ENCODE measurements around the gene BUD31. TPM values are rescaled to one million over a fixed set of nuclear protein-coding genes. Genes with fewer than 3 reads are reported as not detected.

BUD31 gene
- total RNA-seq, 1 donor: 124 TPM

GRCh38 chr7:99448855-99449254, 40.1 kb downstream of the BUD31 start:
- H3K4me1 ChIP-seq (ENCODE audit: insufficient read depth, low read length): no peaks in the 10 kb centered on the region
- no peaks in the 10 kb centered on the region for H3K27me3 ChIP-seq (ENCODE audit: insufficient read depth, low read length)
- peaks cover 13% of the 10 kb centered on the region for H4K20me1 ChIP-seq (ENCODE audit: insufficient read depth, low read length)
- TF ChIP-seq, protein P1, sequence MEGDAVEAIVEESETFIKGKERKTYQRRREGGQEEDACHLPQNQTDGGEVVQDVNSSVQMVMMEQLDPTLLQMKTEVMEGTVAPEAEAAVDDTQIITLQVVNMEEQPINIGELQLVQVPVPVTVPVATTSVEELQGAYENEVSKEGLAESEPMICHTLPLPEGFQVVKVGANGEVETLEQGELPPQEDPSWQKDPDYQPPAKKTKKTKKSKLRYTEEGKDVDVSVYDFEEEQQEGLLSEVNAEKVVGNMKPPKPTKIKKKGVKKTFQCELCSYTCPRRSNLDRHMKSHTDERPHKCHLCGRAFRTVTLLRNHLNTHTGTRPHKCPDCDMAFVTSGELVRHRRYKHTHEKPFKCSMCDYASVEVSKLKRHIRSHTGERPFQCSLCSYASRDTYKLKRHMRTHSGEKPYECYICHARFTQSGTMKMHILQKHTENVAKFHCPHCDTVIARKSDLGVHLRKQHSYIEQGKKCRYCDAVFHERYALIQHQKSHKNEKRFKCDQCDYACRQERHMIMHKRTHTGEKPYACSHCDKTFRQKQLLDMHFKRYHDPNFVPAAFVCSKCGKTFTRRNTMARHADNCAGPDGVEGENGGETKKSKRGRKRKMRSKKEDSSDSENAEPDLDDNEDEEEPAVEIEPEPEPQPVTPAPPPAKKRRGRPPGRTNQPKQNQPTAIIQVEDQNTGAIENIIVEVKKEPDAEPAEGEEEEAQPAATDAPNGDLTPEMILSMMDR (IDR thresholded peaks at IDR 0.05; ENCODE audit: extremely low read depth, low read depth, low read length): no peak
- H3K79me2 ChIP-seq (ENCODE audit: insufficient read depth, low read length): peaks cover 34% of the 10 kb centered on the region
- no peaks in the 10 kb centered on the region for H3K9me3 ChIP-seq (ENCODE audit: low read depth, low read length)
- peaks cover 57% of the 10 kb centered on the region for H3K36me3 ChIP-seq (ENCODE audit: insufficient read depth, low read length)
- no peak overlapping the region for H2AFZ ChIP-seq (ENCODE audit: low read length)
- no peak overlapping the region for H3K4me3 ChIP-seq (ENCODE audit: insufficient read depth, low read length)
- no peak overlapping the region for H3K4me2 ChIP-seq (ENCODE audit: insufficient read depth, low read length)
- DNase-seq (ENCODE audit: insufficient read length, low spot score, missing footprints): no peak
- H3K27ac ChIP-seq (ENCODE audit: low read depth, low read length): no peak overlapping the region

DNA sequence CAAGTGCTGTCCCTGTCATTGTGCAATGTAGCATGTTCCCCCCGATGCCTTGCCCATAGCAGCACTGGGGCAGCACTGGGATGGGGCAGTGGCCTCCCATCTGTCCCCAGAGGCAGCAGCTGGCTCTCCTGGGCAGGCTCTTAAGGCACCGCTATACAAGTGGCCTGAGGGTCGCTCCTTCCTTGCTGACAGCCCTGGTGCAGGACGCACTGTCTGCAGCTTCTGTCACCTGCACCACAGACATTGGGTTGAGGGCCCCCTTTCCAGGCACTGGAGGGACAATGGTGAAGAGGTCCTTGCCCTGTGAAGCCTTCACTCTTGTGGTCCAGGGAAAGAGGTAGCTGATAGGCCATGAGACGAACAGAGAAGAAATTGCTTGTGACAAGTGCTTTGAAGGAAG, 40.6 kb downstream of the BUD31 start:
- H2AFZ ChIP-seq (ENCODE audit: low read length): no peak overlapping the region
- no peak overlapping the region for H3K4me3 ChIP-seq (ENCODE audit: insufficient read depth, low read length)
- H3K4me1 ChIP-seq (ENCODE audit: insufficient read depth, low read length): no peaks in the 10 kb centered on the region
- peak; percentile 56 for DNase-seq (ENCODE audit: insufficient read length, low spot score, missing footprints)
- peaks cover 60% of the 10 kb centered on the region for H3K36me3 ChIP-seq (ENCODE audit: insufficient read depth, low read length)
- TF ChIP-seq, protein P1 (IDR thresholded peaks at IDR 0.05; ENCODE audit: extremely low read depth, low read depth, low read length): no peak
- peaks cover 12% of the 10 kb centered on the region for H4K20me1 ChIP-seq (ENCODE audit: insufficient read depth, low read length)
- no peaks in the 10 kb centered on the region for H3K27me3 ChIP-seq (ENCODE audit: insufficient read depth, low read length)
- H3K4me2 ChIP-seq (ENCODE audit: insufficient read depth, low read length): no peak overlapping the region
- peaks cover 36% of the 10 kb centered on the region for H3K79me2 ChIP-seq (ENCODE audit: insufficient read depth, low read length)
- H3K27ac ChIP-seq (ENCODE audit: low read depth, low read length): no peak overlapping the region
- no peaks in the 10 kb centered on the region for H3K9me3 ChIP-seq (ENCODE audit: low read depth, low read length)

DNA sequence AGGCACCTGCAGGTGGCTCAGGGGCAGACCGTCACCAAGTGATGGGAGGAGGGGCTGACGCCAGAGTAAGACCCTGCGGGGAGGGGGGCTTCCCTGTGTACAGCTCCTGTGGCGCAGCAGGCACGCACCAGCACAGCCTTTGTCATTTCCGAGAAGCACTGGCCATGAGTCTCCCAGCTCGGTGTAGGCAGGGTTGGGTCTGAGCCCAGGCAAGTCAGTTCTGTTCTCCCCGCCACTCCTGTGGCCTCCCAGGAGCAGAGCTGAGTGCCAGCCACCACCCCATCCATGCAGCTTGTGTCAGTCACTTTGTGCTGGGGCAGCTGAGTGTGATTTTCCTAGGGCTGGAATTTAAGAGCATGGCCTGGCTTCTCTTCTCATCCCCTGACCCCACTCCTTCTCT, 43.2 kb downstream of the BUD31 start:
- no peaks in the 10 kb centered on the region for H3K27me3 ChIP-seq (ENCODE audit: insufficient read depth, low read length)
- peak; percentile 29 for DNase-seq (ENCODE audit: insufficient read length, low spot score, missing footprints)
- no peaks in the 10 kb centered on the region for H3K9me3 ChIP-seq (ENCODE audit: low read depth, low read length)
- no peak overlapping the region for H3K4me3 ChIP-seq (ENCODE audit: insufficient read depth, low read length)
- no peak overlapping the region for H2AFZ ChIP-seq (ENCODE audit: low read length)
- no peak overlapping the region for H3K4me2 ChIP-seq (ENCODE audit: insufficient read depth, low read length)
- peaks cover 13% of the 10 kb centered on the region for H4K20me1 ChIP-seq (ENCODE audit: insufficient read depth, low read length)
- H3K36me3 ChIP-seq (ENCODE audit: insufficient read depth, low read length): peaks cover 68% of the 10 kb centered on the region
- peaks cover 58% of the 10 kb centered on the region for H3K79me2 ChIP-seq (ENCODE audit: insufficient read depth, low read length)
- no peak overlapping the region for H3K27ac ChIP-seq (ENCODE audit: low read depth, low read length)
- TF ChIP-seq, protein P1 (IDR thresholded peaks at IDR 0.05; ENCODE audit: extremely low read depth, low read depth, low read length): no peak
- no peaks in the 10 kb centered on the region for H3K4me1 ChIP-seq (ENCODE audit: insufficient read depth, low read length)

DNA sequence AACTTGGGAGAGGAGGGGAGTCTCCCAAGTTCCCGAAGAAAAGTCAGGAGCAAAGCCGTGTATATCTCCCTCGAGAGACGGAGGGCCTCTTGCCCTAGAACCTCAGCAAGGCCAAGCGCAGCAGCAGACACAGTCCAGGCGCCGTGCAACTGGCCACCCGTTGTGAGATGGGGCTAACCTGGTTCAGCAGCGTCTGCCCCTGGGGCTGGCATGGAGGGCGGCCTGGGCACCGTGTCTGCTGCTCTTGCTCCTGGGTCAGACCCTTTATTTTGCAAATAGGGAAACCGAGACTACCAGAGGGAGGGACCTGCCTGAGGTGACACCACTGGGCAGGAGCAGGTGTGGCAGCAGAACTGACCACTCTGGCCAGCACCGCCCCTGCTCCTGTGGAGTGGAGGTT, 43.8 kb downstream of the BUD31 start:
- Histone ChIP-seq H2AFZ (ENCODE audit: low read length) (no peak overlapping the region), H3K79me2 (ENCODE audit: insufficient read depth, low read length) (peaks cover 64% of the 10 kb centered on the region), H3K9me3 (ENCODE audit: low read depth, low read length) (no peaks in the 10 kb centered on the region), H3K27ac (ENCODE audit: low read depth, low read length) (no peak overlapping the region), H3K4me3 (ENCODE audit: insufficient read depth, low read length) (no peak overlapping the region), H3K36me3 (ENCODE audit: insufficient read depth, low read length) (peaks cover 74% of the 10 kb centered on the region), H3K4me1 (ENCODE audit: insufficient read depth, low read length) (no peaks in the 10 kb centered on the region), H3K4me2 (ENCODE audit: insufficient read depth, low read length) (no peak overlapping the region), H4K20me1 (ENCODE audit: insufficient read depth, low read length) (peaks cover 18% of the 10 kb centered on the region), H3K27me3 (ENCODE audit: insufficient read depth, low read length) (no peaks in the 10 kb centered on the region)
- TF ChIP-seq, protein P1 (IDR thresholded peaks at IDR 0.05; ENCODE audit: extremely low read depth, low read depth, low read length): no peak
- peak; percentile 68 for DNase-seq (ENCODE audit: insufficient read length, low spot score, missing footprints)

Data from osteoblast (primary cell).